ENCODE results near the gene PIK3CG.
"Not testable (repeated sequence)": the region's sequence is repeated elsewhere in the genome, so short reads cannot be mapped to it uniquely, and the experiment has no call there.

PIK3CG gene

DNA sequence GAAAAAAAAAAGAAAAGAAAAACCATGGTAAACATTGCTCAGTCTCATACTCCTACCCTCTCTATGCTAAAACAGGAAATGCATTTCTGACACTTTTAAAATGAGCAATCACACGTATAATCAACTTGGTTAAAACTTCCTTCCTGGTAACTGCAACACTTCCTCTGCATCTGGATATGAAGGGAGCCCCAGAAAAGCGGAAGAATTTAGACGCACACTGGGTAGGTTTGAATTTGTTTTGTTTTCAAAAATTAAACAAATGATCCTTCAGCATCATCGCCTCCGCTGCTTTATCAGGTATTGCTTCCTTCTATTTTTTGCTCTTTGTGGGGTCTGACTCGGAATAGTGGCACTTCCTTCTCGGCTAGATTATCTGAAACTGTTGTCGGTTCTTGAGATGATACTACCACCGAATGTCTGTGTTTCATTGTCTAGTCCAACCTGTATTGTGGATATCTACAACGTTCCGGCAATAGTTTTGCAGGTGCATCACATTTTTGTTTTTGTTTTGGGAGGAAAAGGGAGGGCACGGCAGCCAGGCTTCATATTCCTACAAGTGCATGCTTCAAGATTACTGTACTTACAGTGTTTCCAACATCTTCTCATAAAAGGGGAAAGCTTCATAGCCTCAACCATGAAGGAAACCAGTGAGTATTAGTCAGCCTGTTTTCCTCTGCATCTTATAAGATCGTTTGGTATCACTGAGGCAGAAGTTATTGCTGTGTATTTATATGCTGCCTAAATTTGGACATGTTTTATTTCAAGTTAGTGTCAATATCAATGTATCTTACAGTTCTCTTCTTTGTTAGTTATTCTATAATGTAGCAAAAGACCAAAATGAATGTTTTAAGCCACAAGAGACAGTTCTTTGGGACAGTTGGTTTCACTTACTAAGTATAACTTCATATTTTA lies at the start of gene PIK3CG:
Gene PIK3CG (plus strand): TSS at position 153 of the 912 bp plus-strand sequence. CDS start 2,280 bp downstream, outside the sequence.
- DNase-seq = no peak

DNA sequence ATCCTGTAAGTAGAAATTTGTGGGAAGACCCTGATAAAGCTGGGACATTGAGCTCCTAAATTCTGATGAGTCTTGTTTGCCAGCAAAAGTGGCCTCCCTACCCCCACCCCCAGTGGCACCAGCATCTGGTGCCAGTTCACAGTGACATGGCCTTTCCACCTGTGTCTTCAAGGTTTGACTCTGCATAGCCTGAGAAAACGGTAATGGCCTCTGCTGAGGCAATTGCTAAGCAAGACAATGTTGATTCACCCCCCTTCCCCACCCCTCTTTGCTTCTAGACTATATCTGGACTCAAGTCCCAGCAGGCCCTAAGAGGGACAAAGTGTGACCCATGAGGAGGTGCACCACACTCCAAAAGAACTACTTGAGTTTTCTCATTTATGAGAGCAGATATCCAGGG lies 48.0 kb upstream of the PIK3CG start:
- no peak for DNase-seq

DNA sequence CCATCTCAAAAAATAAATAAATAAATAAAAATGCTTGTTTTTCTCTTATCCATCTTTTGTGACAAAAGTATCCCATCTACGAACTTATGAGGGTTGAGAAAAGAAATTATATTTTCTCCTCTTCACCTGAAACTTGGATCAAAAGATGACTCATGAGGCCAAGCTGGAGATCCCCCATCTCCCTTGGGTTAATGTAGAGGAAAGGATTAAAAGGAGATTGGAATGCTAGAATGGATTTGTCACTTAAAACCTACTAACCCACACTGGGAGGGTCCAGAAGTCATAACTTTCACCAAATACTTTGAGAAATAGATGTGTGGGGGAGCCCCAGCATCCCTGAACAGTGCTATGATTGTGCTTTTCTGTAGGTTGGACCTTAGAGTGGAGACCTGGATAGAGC lies 46.3 kb upstream of the PIK3CG start:
- no peak for DNase-seq

DNA sequence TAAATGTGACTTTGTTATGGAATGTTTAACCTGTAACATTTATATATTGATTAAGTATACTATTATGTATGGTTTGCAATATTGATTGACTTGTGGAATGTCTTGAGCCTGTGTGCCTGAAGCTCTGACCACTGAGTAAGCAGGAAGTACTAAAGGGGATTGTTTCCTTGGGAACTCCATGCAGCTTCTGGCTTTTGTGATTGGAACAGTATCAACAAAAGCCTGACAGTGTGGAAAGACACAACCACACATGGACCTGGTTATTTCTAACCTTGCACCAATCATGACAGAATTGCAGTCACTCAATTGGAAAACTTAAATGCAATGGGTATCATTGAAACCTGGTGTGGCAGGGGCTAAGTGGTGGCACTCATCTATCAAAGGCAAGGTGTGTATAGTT lies 45.5 kb upstream of the PIK3CG start:
- DNase-seq = no peak

DNA sequence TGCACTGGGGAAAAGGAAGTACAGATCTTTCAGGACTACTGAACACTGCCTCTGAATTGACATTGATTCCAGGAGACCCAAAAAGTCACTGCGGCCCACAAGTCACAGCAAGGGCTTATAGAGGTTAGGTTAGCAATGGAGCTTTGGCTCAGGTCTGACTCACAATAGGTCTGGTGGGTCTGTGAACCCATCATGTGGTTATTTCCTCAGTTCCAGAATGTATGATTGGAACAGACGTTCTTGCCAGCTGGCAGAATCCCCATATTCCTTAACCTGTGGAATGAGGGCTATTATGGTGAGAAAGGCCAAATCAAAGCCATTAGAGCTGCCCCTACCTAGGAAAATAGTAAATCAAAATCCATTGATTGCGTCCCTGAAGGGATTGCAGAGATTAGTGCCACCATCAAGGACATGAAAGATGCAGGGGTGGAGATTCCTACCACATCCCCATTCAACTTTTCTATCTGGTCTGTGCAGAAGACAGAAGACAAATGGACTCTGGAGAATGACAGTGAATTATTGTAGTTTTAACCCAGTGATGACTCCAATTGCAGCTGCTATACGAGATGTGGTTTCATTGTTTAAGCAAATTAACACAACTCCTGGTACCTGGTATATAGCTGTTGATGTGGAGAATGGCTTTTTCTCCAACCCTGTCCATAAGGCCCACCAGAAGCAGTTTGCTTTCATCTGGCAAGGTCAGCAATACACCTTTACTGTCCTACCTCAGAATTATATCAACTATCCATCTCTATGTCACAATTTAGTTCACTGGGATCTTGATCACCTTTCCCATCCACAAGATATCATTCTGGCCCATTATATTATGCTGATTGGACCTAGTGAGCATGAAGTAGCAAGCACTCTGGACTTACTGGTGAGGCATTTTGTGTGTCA lies 44.5 kb upstream of the PIK3CG start:
- no peak for DNase-seq

DNA sequence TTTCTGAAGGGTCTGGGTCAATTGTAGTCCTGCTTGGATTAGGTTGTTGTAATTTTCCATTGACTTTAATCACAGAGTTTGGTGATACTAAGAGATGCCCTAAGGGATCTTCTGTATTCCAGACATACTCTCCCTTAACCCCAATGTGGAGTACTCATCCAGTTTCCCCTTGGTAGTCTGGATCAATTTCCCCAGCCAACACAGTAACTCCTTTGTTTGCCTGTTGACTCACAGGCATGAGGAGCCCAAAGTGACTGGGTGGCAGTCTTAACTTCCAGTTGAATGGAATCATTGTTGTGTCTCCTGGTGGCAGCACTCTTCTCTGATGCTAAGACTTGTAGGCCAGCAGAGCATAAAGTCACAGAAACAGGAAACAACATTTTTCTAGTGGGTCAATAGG lies 41.5 kb upstream of the PIK3CG start:
- DNase-seq = no peak

DNA sequence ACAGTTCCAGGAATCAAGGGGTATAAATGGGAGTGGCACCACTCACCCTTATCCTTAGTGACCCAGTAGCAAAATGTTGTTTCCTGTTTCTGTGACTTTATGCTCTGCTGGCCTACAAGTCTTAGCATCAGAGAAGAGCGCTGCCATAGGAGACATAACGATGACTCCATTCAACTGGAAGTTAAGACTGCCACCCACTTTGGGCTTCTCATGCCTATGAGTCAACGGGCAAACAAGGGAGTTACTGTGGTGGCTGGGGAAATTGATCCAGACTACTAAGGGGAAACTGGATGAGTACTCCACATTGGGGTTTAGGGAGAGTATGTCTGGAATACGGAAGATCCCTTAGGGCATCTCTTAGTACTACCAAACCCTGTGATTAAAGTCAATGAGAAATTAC lies 40.6 kb upstream of the PIK3CG start:
- DNase-seq = no peak

DNA sequence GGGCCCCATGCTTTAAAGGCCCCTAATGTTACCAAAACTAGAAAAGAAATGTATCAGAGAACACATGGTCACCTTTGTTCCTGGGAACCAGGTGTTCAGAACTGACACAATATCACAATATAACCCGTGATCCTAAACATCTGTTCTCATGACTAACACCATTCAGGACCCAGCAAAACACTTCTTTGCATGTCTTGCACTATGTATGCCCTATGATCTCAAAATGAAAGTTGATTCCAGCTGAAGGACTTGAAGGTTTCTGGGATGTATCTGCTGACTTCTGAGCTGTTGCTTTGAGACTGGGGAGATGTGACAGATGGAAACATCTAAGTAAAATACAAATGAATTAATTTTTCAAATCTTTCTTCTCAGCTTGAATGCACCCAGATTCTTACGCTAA lies 37.5 kb upstream of the PIK3CG start:
- no peak for DNase-seq

DNA sequence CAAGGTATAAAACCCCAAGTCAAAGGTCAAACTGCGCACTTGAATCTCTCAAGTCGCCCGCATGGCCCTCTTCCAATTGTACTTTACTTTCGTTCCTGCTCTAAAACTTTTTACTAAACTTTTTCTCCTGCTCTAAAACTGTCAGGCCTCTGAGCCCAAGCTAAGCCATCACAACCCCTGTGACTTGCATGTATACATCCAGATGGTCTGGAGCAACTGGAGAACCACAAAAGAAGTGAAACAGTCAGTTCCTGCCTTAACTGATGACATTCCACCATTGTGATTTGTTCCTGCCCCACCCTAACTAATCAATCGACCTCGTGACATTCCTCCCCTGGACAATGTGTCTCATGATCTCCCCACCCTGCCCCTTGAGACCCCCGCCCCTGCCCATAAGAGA lies 35.6 kb upstream of the PIK3CG start:
- DNase-seq = no peak

DNA sequence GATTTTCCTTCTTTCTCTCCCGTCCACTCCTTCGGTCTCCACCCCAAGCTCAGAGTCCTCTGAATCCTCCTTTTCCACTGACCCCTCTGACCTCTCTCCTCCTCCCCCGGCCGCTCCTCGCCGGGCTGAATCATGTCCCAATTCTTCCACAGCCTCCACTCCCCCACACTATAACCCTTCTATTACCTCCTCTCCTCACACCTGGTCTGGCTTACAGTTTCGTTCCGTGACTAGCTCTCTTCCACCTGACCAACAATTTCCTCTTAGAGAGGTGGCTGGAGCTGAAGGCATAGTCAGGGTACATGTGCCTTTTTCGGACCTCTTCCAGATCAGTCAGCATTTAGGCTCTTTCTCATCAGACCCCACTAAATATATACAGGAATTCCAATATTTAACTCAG lies 34.2 kb upstream of the PIK3CG start:
- DNase-seq = not testable (repeated sequence)

DNA sequence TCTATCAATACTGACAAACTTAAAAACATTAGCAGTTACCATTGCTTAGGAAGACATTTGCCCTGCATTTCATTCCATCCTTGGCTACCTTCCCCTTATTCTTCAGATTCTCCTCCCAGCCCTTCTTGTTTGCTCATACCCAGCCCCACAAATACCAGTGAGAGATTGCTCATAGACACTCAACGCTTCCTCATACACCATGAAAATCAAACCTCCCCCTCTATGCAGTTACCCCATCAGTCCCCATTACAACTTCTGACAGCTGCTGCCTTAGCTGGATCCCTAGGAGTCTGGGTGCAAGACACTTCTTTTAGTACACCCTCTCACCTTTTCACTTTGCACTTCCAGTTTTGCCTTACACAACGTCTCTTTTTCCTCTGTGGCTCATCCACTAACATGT lies 28.3 kb upstream of the PIK3CG start:
- DNase-seq = no peak

DNA sequence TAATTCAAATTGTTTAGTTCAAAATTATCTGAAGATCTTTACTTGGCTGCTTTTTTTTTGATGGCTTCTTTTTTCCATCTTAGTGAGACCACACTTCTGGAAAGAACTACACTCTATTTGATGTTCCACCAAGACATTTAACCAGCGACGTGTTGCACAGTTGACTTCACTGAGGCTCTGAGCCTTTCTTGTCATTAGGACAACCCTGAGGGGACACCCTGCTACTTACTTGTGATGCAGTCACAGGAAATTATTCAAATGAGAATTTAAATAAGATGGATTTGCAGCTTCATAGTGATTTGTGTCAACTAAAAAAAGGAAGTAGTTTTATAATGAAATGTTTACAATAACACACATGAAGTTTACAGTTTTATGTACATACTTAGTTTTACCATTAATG lies 25.6 kb upstream of the PIK3CG start:
- no peak for DNase-seq

DNA sequence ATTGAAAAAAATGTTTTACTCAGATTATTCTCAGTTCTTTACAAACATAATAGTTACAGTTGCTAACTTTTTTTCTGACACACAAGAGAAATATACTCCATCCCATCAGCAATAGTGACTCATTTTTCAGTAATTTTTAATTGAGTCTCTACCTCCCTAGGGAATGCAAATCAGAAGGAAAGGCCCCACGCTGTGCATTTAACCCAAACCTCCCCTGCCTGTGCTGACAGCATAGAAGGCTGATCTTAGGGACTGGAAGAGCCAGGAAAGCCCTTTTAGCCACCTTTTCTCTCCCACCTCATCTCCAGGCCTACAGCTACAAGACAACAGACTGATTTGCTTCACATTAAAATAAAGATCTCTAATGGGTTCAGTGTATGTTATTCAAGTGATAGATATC lies 24.7 kb upstream of the PIK3CG start:
- no peak for DNase-seq

DNA sequence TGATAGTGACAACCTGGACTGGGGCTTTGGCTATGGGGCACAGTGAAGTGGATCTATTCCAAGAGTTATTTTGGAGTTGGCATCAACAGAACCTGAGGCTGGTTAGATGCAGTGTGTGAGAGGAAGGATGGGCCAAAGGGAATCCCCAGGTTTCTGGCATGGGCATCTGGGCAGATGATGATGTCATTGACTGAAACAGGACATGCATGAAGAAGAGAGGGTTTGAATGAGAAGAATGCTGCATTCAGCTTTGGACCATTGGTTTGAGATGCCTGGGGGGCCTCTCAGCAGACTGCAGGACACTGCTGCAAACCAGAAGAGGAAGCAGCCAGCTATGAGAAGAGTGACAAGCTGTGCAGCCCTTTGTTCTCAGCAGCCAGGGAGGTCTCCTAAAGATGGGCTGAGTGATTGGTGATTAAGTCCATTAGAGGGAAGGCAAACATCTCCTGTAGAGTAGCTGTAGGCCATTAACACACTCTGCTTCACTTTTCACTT lies 23.1 kb upstream of the PIK3CG start:
- DNase-seq = no peak

DNA sequence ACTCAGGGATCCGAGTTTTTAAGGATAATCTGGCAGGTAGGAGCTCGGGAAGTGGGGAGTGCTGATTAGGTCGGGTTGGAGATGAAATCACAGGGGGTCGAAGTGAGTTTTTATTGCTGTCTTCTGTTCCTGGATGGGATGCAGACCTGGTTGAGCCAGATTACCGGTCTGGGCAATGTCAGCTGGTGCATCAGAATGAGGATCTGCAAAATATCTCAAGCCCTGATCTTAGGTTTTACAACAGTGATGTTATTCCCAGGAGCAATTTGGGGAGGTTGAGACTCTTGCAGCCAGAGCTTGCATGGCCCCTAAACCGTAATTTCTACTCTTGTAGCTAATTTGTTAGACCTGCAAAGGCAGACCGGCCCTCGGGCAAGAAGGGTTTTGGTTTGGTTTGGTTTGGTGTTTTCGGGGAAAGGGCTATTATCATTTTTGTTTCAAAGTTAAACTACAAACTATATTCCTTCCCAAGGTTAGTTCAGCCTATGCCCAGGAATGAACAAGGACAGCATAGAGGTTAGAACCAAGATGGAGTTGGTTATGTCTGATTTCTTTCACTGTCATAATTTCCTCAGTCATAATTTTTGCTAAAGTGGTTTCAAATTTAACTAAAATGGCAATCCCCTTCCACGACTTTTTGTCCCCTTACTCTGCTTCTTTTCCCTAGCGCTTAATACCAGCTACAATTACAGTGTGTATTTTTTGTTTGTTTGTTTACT lies 20.6 kb upstream of the PIK3CG start:
- no peak for DNase-seq

DNA sequence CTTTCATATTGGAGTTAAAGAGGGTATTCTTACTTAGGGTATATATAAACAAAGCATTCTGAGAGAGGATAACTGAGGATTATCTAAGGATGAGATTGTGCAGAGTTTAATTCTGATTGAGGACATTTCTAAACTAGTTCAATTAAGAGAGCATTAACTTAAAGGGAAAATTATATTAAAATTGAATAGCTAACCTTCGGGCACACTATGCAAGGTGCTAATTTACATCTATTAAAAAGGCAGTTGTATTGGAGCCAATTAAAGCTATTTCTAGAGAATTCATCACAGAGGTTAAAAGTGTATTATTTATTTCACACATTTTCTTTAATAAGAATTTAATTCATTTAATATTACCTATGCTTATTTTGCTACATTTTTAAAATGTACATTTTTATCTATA lies 17.0 kb upstream of the PIK3CG start:
- DNase-seq = no peak

DNA sequence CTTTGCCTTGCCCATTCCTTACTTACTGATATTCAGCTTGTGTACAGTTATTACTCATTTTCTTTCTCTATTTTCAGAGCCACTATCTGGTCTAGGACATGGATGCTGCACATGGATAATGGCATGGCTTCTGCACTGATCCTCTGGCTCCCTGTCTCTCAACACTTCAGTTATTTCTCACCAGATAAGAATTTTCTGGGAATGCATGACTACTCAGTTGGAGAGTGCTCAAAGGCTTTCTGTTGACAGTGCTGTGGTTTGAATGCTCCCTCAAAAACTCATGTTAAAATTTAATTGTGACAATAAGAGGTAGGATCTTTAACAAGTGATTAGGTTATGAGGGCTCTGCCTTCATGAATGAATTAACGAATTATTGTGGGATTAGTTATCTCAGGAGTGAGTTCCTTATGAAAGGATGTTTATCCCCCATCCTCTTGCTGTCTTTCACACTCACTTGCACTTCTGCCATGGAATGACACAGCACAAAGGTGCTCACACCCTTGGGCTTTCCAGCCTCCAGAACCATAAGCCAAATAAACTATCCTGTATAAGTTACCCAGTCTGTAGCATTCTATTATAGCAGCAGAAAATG lies 16.1 kb upstream of the PIK3CG start:
- DNase-seq = no peak

DNA sequence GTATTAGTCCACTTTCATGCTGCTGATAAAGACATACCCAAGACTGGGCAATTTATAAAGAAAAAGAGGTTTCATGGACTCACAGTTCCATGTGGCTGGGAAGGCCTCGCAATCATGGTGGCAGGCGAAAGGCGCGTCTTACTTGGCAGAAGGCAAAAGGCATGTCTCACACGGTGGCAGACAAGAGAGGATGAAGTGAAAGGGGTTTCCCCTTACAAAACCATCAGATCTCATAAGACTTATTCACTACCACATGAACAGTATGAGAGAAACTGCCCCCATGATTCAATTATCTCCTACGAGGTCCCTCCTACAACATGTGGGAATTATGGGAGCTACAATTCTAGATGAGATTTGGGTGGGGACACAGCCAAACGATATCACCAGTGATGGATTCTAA lies 13.4 kb upstream of the PIK3CG start:
- not testable (repeated sequence) for DNase-seq

DNA sequence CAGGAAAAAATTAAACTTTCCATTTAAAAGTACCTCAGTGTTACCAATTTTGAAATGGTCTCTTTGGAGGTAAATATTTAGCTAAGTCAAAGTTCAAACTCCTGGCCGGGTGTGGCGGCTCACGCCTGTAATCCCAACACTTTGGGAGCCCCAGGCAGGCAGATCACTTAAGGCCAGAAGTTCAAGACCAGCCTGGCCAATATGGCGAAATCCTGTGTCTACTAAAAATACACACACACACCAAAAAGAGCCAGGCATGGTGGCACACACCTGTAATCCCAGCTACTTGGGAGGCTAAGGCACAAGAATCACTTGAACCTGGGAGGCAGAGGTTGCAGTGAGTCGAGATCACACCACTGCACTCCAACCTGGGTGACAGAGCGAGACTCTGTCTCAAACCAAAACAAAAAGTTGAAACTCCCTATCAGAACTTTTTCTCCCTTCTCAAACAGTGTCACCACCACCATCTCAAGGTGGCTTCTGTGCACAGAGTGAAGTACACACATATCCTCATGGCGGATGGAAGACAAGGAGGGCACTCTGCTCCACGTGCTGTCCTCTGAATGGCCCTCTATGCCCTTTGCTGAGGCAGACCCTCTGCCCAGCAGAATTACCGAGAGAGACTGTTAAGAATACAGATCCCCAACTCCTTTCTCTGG lies 11.7 kb upstream of the PIK3CG start:
- no peak for DNase-seq

DNA sequence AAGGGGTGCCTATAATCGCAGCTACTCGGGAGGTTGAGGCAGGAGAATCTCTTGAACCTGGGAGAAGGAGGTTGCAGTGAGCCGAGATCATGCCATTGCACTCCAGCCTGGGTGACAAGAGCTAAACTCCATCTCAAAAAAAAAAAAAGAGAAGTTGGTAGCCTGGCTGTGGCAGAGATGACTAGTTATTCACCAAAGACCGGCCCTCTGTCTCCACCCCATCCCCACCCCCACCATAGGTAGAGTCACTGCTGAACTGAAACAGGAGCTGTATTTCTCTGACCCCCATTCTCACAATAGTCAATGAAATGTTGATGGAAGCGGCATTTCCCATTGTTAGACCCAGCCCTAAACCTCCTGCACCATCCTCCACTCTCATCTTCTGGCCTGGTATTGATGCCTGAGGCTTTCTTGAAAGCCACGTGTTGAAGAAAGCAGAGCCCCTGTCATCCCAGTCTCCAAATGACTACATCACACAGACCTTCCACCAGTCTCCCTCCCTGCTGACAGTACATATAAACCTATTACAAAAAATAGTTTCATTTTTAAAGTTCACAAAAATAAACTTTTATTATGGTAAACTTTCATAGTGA lies 9.4 kb upstream of the PIK3CG start:
- no peak for DNase-seq

DNA sequence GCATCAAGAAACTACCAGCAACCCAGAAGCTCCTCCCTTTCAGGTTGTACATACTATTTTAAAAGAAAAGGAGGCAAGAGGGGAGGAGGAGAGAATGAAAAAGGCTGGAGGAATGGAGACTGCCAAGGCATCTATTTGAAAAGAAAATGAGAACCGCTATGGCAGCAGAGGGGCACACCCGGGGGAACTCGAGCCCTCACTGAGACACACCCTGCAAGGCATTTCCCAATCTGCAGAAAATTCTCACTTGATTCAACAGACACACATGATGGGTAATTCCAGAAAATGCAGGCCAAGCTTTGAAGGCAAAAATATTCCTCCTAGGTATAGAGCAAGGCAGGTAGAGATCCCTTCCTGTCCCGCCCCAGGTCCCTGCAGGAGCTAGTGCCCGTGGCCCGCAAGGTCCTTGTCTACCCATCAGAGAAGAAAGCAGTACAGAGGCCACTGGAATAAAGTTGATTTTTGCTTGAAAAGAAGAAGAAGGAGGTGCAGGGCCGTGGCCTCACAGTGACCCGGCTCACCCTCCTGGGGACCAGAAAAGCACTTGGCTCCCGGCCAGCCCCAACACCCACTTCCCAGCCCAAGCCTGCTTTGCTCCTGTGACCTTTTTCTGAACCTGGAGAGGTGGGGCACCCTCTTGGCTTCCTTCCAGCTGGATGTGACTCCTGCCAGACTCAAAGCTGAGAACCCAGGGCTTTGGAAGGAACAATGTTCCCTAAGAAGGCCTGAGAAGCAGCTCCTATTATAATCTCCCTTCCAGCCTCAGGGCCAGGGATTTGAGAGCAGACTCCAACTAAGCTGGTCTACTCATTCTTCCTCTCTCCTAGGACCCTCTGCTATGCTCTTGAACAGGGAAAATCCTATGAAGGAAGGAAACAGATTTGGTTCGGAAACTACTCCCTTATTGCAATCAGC lies 6.2 kb upstream of the PIK3CG start:
- no peak for DNase-seq

All from NCI-H524 treated with DMSO at 0.1 percent for 48 hours (cell line).